ENCODE measurements around the gene LEMD3.

Gene LEMD3

GRCh38 chr12:65194949-65195348, 25.6 kb downstream of the LEMD3 start:
- TF ChIP-seq CTCF (IDR thresholded peaks at IDR 0.05; ENCODE audit: insufficient read depth, low read depth, low read length, missing control alignments): no peak
- no peak for DNase-seq (ENCODE audit: low read depth)
- no peak overlapping the region for H3K4me3 ChIP-seq (ENCODE audit: low read length)

GRCh38 chr12:65195387-65196055, 26.1 kb downstream of the LEMD3 start:
- DNase-seq (ENCODE audit: low read depth): no peak
- no peak overlapping the region for H3K4me3 ChIP-seq (ENCODE audit: low read length)
- TF ChIP-seq CTCF (IDR thresholded peaks at IDR 0.05; ENCODE audit: insufficient read depth, low read depth, low read length, missing control alignments): no peak

- no peak for TF ChIP-seq CTCF (IDR thresholded peaks at IDR 0.05; ENCODE audit: insufficient read depth, low read depth, low read length, missing control alignments)
- no peak overlapping the region for H3K4me3 ChIP-seq (ENCODE audit: low read length)
- no peak for DNase-seq (ENCODE audit: low read depth)
These were observed 27.6 kb downstream of the LEMD3 start for GRCh38 chr12:65196762-65197567.

GRCh38 chr12:65199604-65200003, 30.2 kb downstream of the LEMD3 start:
- no peak for TF ChIP-seq CTCF (IDR thresholded peaks at IDR 0.05; ENCODE audit: insufficient read depth, low read depth, low read length, missing control alignments)
- no peak overlapping the region for H3K4me3 ChIP-seq (ENCODE audit: low read length)
- DNase-seq (ENCODE audit: low read depth): no peak

GRCh38 chr12:65200007-65200665, 30.8 kb downstream of the LEMD3 start:
- H3K4me3 ChIP-seq (ENCODE audit: low read length): no peak overlapping the region
- peak; percentile 14 for DNase-seq (ENCODE audit: low read depth)
- TF ChIP-seq CTCF (IDR thresholded peaks at IDR 0.05; ENCODE audit: insufficient read depth, low read depth, low read length, missing control alignments): no peak

GRCh38 chr12:65203376-65203775, 34.0 kb downstream of the LEMD3 start:
- no peak for DNase-seq (ENCODE audit: low read depth)
- no peak for TF ChIP-seq CTCF (IDR thresholded peaks at IDR 0.05; ENCODE audit: insufficient read depth, low read depth, low read length, missing control alignments)
- H3K4me3 ChIP-seq (ENCODE audit: low read length): no peak overlapping the region

Data from epithelial cell of esophagus (primary cell).